HL-60/S4 treated with retinoic acid at 250 ng/mL for 4 days and 3 days (cell line): ENCODE results near the gene OR6F1.
"Not testable (repeated sequence)": the region's sequence is repeated elsewhere in the genome, so short reads cannot be mapped to it uniquely, and the experiment has no call there.

Source experiments
- in situ Hi-C: fragments of 300-500 bp; cut with MboI; formaldehyde crosslinking; loops from 2 replicates; pipeline ENCODE4 v1.7.0; 2022; ENCODE audit warnings: low sequenced_read_pairs

Gene OR6F1

GRCh38 chr1:247716546-247716945, at the start of gene OR6F1:
OR6F1 (minus strand) TSS chr1:247716646; CDS start chr1:247712755, 3,891 bp downstream.
- in situ Hi-C loops: no loop called here

GRCh38 chr1:247760456-247760855, 44.0 kb upstream of the OR6F1 start, which contains the start of gene OR1C1:
OR1C1 (minus strand) TSS chr1:247760556; CDS start chr1:247758406, 2,150 bp downstream.
- in situ Hi-C loops: no loop called here

GRCh38 chr1:247754311-247754710, 37.9 kb upstream of the OR6F1 start:
- in situ Hi-C loops: not testable (repeated sequence)

GRCh38 chr1:247749870-247750269, 33.4 kb upstream of the OR6F1 start:
- in situ Hi-C loops: no loop called here

GRCh38 chr1:247748041-247748440, 31.6 kb upstream of the OR6F1 start, which contains the start of gene OR14A2:
OR14A2 (minus strand) TSS chr1:247748141.
- in situ Hi-C loops: no loop called here

GRCh38 chr1:247747616-247748015, 31.2 kb upstream of the OR6F1 start:
- in situ Hi-C loops: no loop called here

- in situ Hi-C loops: no loop called here
Measured at GRCh38 chr1:247746391-247746935, 30.0 kb upstream of the OR6F1 start.

- in situ Hi-C loops: not testable (repeated sequence)
Measured at GRCh38 chr1:247742215-247742760, 25.8 kb upstream of the OR6F1 start.

- in situ Hi-C loops: no loop called here
Measured at GRCh38 chr1:247741756-247742155, 25.3 kb upstream of the OR6F1 start.

- in situ Hi-C loops: no loop called here
Measured at GRCh38 chr1:247740721-247741120, 24.3 kb upstream of the OR6F1 start.

- in situ Hi-C loops: no loop called here
Measured at GRCh38 chr1:247738315-247738714, 21.9 kb upstream of the OR6F1 start, which contains the start of gene OR14K1. OR14K1 (plus strand) TSS chr1:247738615; CDS start chr1:247738615, 0 bp downstream.

- in situ Hi-C loops: no loop called here
Measured at GRCh38 chr1:247721222-247721621, 4.8 kb upstream of the OR6F1 start.

GRCh38 chr1:247713753-247714152, 2.7 kb downstream of the OR6F1 start:
- in situ Hi-C loops: no loop called here

- in situ Hi-C loops: not testable (repeated sequence)
Measured at GRCh38 chr1:247710681-247711080, 5.8 kb downstream of the OR6F1 start.

GRCh38 chr1:247701338-247701737, 15.1 kb downstream of the OR6F1 start:
- in situ Hi-C loops: no loop called here

GRCh38 chr1:247681288-247681897, 35.1 kb downstream of the OR6F1 start:
- in situ Hi-C loops: no loop called here

- in situ Hi-C loops: no loop called here
Measured at GRCh38 chr1:247680171-247680570, 36.3 kb downstream of the OR6F1 start.

GRCh38 chr1:247679639-247680038, 36.8 kb downstream of the OR6F1 start, which contains the start of gene OR13G1:
OR13G1 (minus strand) TSS chr1:247679739; CDS start chr1:247673041, 6,698 bp downstream.
- in situ Hi-C loops: no loop called here

- in situ Hi-C loops: no loop called here
Measured at GRCh38 chr1:247669225-247669624, 47.2 kb downstream of the OR6F1 start.
